Measurements from ENCODE around the gene ITFG2.

- TF ChIP-seq CTCF (IDR thresholded peaks at IDR 0.05) (no peak), POLR2AphosphoS5 (IDR thresholded peaks at IDR 0.05) (no peak), POLR2A (IDR thresholded peaks at IDR 0.05) (no peak)
Observed at GRCh38 chr12:2854669-2855453, 42.4 kb downstream of the ITFG2 start.
